ENCODE data around the gene MT1H.

Gene MT1H

DNA sequence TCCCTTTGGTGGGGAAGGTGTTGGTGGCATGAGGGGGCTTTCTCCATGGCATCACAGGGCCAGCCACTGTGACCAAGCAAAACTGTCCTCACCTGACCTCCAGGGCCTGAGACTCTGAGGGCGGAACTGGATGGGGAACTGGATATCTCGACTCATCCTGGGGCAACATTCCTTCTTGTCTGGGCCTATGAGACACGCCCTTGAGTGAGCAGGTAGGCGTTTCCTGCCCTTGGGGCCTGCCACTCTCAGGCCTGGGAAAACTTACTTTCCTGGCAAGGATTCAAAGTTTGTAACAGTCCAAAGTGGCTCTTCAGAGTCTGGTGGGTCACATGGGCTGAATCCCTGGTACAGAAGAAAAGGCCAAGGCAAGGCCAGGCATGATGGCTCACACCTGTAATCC is 22.3 kb downstream of the MT1H start:
- no peaks in the 10 kb centered on the region for H3K9me2 ChIP-seq (replicated peaks; ENCODE audit: insufficient read depth, low read length)
- H2AFZ ChIP-seq (ENCODE audit: low read length) = no peak overlapping the region
- TF ChIP-seq EZH2phosphoT487 (IDR thresholded peaks at IDR 0.05; ENCODE audit: low read length) (no peak), EZH2 (optimal IDR thresholded peaks at IDR 0.05; ENCODE audit: low read depth, low read length) (no peak)
- TF ChIP-seq, protein P1, sequence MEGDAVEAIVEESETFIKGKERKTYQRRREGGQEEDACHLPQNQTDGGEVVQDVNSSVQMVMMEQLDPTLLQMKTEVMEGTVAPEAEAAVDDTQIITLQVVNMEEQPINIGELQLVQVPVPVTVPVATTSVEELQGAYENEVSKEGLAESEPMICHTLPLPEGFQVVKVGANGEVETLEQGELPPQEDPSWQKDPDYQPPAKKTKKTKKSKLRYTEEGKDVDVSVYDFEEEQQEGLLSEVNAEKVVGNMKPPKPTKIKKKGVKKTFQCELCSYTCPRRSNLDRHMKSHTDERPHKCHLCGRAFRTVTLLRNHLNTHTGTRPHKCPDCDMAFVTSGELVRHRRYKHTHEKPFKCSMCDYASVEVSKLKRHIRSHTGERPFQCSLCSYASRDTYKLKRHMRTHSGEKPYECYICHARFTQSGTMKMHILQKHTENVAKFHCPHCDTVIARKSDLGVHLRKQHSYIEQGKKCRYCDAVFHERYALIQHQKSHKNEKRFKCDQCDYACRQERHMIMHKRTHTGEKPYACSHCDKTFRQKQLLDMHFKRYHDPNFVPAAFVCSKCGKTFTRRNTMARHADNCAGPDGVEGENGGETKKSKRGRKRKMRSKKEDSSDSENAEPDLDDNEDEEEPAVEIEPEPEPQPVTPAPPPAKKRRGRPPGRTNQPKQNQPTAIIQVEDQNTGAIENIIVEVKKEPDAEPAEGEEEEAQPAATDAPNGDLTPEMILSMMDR (IDR thresholded peaks at IDR 0.05; ENCODE audit: low read length) = no peak
- no peaks in the 10 kb centered on the region for H4K20me1 ChIP-seq (ENCODE audit: insufficient read depth, low read length)
- no peaks in the 10 kb centered on the region for H3F3A ChIP-seq (ENCODE audit: insufficient read depth, low read length)
- peaks cover 9% of the 10 kb centered on the region; the same call in 1 of the 2 replicates for H3K27me3 ChIP-seq (replicated peaks; ENCODE audit: insufficient read depth, low read length)
- no peak overlapping the region for H3K27ac ChIP-seq (ENCODE audit: low read length)
- no peak overlapping the region for H3K4me2 ChIP-seq (ENCODE audit: low read depth, low read length)
- H3K79me2 ChIP-seq (ENCODE audit: low read length) = no peaks in the 10 kb centered on the region
- H3K9ac ChIP-seq (ENCODE audit: low read length) = no peak overlapping the region
- H3K9me3 ChIP-seq (replicated peaks; ENCODE audit: insufficient read depth, low read length) = no peaks in the 10 kb centered on the region
- DNase-seq = no peak
- no peak overlapping the region for H3K4me3 ChIP-seq (ENCODE audit: low read length)
- no peaks in the 10 kb centered on the region for H3K4me1 ChIP-seq (ENCODE audit: low read length)
- H3K36me3 ChIP-seq (replicated peaks; ENCODE audit: insufficient read depth, low read length) = no peaks in the 10 kb centered on the region

DNA sequence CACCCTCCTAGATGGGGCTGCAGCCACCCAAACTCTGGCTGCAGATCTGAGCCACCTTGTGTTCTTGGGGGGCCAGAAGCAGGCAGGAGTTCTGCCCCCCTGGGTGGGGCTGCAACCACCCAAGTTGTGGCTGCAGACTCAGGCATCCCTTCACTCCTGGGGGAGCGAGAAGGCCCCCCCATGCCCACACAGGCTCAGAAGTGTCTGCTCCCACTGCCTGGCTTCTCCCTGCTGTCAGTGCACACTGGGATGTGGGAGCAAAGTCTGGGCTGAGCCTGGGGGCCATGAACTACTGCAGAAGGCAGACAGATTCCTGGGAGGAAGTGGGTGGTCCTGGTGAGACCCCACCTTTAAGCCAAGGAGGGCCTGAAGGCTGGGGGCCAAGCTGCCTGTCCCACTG is 25.6 kb downstream of the MT1H start:
- TF ChIP-seq EZH2 (optimal IDR thresholded peaks at IDR 0.05; ENCODE audit: low read depth, low read length) (no peak), EZH2phosphoT487 (IDR thresholded peaks at IDR 0.05; ENCODE audit: low read length) (no peak)
- TF ChIP-seq, protein P1 (IDR thresholded peaks at IDR 0.05; ENCODE audit: low read length) = no peak
- H4K20me1 ChIP-seq (ENCODE audit: insufficient read depth, low read length) = no peaks in the 10 kb centered on the region
- H3K9me2 ChIP-seq (replicated peaks; ENCODE audit: insufficient read depth, low read length) = no peaks in the 10 kb centered on the region
- H3K27me3 ChIP-seq (replicated peaks; ENCODE audit: insufficient read depth, low read length) = no peaks in the 10 kb centered on the region
- no peak overlapping the region for H3K4me2 ChIP-seq (ENCODE audit: low read depth, low read length)
- no peak for DNase-seq
- H3K4me3 ChIP-seq (ENCODE audit: low read length) = no peak overlapping the region
- H3K9me3 ChIP-seq (replicated peaks; ENCODE audit: insufficient read depth, low read length) = no peaks in the 10 kb centered on the region
- no peaks in the 10 kb centered on the region for H3K36me3 ChIP-seq (replicated peaks; ENCODE audit: insufficient read depth, low read length)
- H3F3A ChIP-seq (ENCODE audit: insufficient read depth, low read length) = no peaks in the 10 kb centered on the region
- no peak overlapping the region for H3K9ac ChIP-seq (ENCODE audit: low read length)
- no peak overlapping the region for H2AFZ ChIP-seq (ENCODE audit: low read length)
- H3K79me2 ChIP-seq (ENCODE audit: low read length) = no peaks in the 10 kb centered on the region
- no peak overlapping the region for H3K27ac ChIP-seq (ENCODE audit: low read length)
- H3K4me1 ChIP-seq (ENCODE audit: low read length) = no peaks in the 10 kb centered on the region

DNA sequence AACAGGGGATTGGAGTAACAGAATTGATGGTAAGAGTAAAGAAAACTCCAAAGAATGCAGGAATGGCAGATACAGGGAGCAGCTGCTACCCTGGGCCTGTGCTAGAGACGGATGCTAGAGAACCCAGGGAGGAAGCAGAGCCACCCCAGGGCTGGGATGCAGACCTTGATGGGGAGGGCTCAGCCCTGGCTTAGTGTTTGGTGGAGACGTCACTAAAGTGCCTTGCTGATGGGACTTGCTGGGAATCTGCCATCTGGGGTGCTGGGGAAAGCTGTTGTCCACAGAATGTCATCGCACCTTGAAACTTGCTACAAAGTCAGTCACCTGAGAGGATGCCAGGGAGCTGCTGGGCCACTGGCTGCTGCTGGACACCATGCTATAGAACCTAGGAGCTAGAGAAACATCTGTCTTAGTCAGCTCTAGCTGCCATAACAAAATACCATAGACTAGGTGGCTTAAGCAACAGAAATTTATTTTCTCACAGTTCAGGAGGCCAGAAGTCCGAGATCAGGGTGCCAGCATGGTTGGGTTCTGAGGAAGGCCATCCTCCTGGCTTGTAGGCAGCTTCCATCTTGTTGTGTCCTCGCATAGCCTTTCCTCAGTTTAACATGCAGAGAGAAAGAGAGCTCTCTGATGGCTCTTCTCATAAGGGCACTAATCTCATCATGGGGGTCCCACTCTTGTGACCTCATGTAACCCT is 28.0 kb downstream of the MT1H start:
- Histone ChIP-seq H3K27ac (ENCODE audit: low read length) (no peak overlapping the region), H4K20me1 (ENCODE audit: insufficient read depth, low read length) (no peaks in the 10 kb centered on the region), H3K9ac (ENCODE audit: low read length) (no peak overlapping the region), H3K4me3 (ENCODE audit: low read length) (no peak overlapping the region), H3K9me2 (replicated peaks; ENCODE audit: insufficient read depth, low read length) (no peaks in the 10 kb centered on the region), H3F3A (ENCODE audit: insufficient read depth, low read length) (no peaks in the 10 kb centered on the region), H3K79me2 (ENCODE audit: low read length) (no peaks in the 10 kb centered on the region), H3K27me3 (replicated peaks; ENCODE audit: insufficient read depth, low read length) (no peaks in the 10 kb centered on the region), H3K4me2 (ENCODE audit: low read depth, low read length) (no peak overlapping the region), H3K9me3 (replicated peaks; ENCODE audit: insufficient read depth, low read length) (no peaks in the 10 kb centered on the region), H3K4me1 (ENCODE audit: low read length) (no peaks in the 10 kb centered on the region), H3K36me3 (replicated peaks; ENCODE audit: insufficient read depth, low read length) (no peaks in the 10 kb centered on the region), H2AFZ (ENCODE audit: low read length) (no peak overlapping the region)
- TF ChIP-seq, protein P1 (IDR thresholded peaks at IDR 0.05; ENCODE audit: low read length) = no peak
- no peak for TF ChIP-seq EZH2 (optimal IDR thresholded peaks at IDR 0.05; ENCODE audit: low read depth, low read length)
- DNase-seq = no peak
